Stimulated activated CD8-positive, alpha-beta memory T cell treated with anti-CD3 and anti-CD28 coated beads, Interleukin-4, amount 100 ng/mL, for 24 hours (primary cell): ENCODE results near the gene TSEN2.
A peak's percentile ranks its signal among the peaks of the same experiment; 100 is the strongest.
"Not testable (repeated sequence)": the region's sequence is repeated elsewhere in the genome, so short reads cannot be mapped to it uniquely, and the experiment has no call there.

Source experiments
- DNase-seq: peaks from one replicate; pipeline ENCODE4 v3.0.0-alpha.2; 2020; ENCODE audit warnings: low read depth

The TSEN2 gene

GRCh38 chr3:12452361-12453330, 31.6 kb upstream of the TSEN2 start:
- DNase-seq, result no peak

DNA sequence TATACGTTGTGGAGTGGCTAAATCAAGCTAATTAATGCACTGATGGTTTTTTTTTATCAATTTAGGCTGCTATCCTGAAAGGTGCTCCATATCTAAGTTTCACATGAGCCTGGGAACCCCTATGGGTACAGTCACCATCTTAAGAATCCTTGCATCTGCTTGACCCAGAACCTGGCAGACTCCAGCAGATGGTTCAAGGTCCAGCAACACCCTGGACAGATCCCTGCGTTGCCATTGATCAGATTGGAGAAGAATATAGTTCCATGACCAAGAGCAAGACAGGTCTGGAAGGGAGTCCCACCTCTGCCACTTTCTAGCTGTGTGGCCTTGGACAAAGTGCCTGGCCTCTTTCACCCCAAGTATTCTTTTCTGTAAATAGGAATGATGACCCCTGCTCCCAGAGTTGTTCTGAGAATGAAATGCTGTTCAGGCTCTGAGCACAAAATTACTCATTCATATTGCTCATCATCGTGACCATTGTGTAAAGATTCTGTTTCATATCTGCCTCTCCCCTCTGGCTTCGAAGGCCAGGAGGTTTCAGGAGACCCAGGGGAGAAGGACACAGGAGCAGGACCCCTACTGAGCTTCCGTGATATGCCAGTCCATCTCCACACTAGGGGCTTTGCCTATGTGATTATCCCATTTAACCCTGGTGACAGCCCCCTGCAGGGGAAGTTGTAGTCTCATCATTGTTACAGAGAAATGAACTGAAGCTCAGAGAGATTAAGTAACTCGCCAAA, 30.0 kb upstream of the TSEN2 start:
- no peak for DNase-seq

- no peak for DNase-seq
Observed at GRCh38 chr3:12454816-12455121, 29.5 kb upstream of the TSEN2 start.

GRCh38 chr3:12455740-12456139, 28.5 kb upstream of the TSEN2 start:
- DNase-seq, result no peak

DNA sequence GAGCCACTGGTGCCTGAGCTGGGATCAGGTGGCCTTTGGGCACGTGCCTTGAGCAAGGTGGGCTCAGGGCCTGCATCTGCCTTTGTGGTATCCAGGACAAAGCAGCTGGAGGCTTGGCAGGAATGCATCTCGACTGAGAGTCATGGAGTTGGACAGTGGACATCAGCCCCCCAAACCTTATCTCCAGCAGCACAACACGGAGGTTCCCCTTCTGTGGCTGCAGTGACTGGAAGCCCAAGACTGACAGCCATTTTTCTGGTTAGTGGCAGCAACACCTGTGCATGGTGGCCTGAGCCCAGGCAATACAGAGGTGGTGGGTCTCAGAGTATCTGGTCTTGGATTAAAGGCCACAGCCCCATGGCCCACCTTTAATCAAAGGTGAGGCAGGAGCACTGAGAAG, 27.8 kb upstream of the TSEN2 start:
- no peak for DNase-seq

GRCh38 chr3:12457380-12457779, 26.9 kb upstream of the TSEN2 start:
- not testable (repeated sequence) for DNase-seq

- no peak for DNase-seq
Observed at GRCh38 chr3:12458901-12459300, 25.4 kb upstream of the TSEN2 start.

- no peak for DNase-seq
Observed at GRCh38 chr3:12460127-12460526, 24.2 kb upstream of the TSEN2 start.

DNA sequence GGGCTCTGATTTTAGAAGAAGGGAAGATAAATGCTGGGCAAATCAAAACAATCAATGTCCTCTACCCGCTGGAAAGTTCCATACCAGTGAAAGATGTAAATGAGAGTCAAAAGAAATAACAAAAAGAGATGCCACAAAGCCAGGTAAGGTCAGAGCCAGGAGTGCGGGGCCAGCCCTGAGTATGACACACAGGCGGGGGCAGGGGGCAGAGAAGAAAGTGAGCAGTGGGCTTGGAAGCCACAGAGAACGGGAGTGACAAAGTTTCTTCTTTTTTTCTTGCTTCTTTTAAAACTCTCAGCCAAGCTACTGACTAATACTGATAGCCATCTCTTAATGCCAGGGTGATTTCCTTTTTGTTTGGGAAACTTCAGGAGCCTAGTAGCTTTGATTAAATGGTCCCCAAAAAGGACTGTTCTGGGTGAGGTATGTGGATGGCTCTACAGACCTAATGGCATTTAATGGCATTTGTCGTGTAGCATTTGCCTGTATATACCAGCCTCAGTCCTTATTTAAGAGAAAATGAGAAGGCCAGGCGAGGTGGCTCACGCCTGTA, 23.1 kb upstream of the TSEN2 start:
- no peak for DNase-seq

- no peak for DNase-seq
Observed at GRCh38 chr3:12462159-12462947, 21.9 kb upstream of the TSEN2 start.

- no peak for DNase-seq
Observed at GRCh38 chr3:12463686-12464085, 20.6 kb upstream of the TSEN2 start.

DNA sequence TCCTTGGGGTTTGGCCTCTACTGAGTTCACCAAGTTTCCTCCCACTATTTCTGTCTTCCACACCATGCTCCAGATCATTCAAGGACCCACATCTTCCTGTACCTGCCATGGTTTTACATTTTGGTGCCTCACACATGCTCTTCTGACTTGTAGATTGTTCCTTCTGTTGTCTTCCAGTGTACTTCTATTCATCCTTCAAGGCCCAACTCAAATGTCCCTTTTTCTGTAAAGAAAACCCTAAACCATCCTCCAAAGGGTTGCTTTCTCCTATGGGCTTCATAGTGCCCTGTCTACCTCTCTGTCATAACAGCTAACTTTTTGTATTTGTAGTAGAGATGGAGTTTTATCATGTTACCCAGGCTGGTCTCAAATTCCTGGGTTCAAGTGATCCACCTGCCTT, 20.1 kb upstream of the TSEN2 start:
- no peak for DNase-seq

- DNase-seq, result no peak
Observed at GRCh38 chr3:12465151-12465835, 19.0 kb upstream of the TSEN2 start.

DNA sequence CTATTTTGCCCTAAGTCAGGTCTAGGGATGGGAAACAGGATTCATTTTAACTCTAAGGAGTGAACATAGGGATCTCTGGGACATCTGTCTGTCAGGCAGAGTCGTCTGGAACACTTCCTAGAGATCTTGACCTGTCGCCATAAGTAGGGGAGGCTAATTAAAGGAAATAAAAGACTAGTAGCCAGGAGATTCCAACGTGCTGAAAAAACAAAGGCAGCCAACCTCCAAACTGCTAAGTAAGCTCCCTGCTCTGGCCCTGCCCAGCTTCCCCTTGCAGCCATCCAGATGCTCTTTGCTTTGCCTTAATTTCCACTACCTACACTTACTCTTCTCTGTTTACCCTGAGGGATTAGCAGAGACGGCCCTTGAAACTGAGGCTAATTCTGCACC, 18.4 kb upstream of the TSEN2 start:
- no peak for DNase-seq

DNA sequence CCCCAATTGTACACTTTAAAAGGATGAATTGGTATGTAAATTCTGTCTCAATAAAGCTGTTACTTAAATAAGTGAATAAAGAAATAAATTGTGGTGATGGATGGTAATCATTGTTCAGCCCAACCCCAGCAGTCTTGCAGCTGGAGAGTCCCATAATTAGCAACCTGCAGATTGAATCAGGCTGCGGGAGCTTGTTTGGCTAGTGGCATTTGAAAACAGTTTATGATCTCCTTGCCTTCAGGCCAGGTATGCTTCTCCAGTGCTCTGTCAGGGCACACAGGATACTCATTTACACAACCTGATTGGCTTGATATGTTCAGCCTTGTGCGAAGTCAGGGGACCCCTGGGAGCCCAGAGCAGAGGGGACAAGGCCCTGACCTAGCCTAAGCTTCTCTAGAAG, 16.5 kb upstream of the TSEN2 start:
- no peak for DNase-seq

DNA sequence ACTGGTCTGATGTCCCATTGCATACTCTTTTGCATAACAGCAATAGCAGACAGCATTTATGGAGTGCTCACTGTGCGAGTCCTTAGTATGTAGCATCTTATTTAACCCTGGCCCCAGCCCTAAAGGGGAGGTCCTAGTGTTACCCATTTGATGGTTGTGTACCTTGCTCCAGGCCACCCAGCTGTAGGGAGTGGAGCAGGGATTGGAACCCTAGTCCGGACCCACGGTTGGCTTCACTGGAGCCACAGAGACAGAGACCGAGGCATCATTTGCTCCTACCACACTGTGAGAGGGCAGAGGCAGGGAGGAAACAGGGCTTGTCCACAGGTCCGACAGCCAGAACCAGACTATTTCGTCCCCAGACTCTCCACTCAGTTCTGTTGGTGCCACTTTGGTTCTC, 16.0 kb upstream of the TSEN2 start:
- DNase-seq, result no peak

DNA sequence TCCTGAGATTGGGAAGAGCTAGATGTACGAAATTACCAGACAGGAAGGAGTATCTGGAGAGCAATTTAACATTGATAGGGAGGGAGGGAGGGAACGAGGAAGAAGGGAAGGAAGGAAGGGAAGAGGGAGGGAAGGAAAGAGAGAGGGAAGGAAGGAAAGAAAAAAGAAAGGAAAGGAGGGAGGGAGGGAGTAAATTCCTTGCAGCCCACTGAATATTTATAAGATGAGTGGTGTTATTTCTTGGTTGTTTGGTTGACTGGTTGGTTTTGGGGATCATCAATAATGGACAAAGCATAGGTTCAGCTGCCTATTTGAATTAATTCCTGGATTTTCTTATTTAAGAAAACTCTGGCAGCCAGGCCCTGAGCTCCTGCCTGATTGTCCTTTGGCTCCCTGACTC, 15.5 kb upstream of the TSEN2 start:
- no peak for DNase-seq

GRCh38 chr3:12469222-12469621, 15.1 kb upstream of the TSEN2 start:
- not testable (repeated sequence) for DNase-seq

GRCh38 chr3:12470111-12470510, 14.2 kb upstream of the TSEN2 start:
- no peak for DNase-seq

- DNase-seq, result no peak
Observed at GRCh38 chr3:12470680-12471079, 13.6 kb upstream of the TSEN2 start.

DNA sequence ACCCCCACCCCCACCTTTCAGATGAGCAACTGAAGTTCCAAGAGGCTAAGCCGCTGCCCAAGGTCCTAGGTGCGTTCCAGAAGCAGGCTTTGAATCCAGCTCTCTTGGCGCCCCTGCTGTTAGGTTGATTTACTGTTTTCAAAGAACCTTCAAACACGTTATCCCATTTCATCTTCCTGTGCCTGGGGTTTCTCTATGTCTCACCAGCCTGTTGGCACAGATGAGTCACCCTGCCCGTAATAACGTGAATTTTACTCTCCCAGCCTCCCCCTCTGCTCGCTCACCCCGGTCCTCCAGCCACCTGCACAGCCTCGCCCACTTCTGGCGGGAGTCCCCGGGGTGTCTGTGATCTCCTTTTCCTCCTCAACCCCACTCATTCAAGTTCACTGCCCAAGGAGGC, 13.0 kb upstream of the TSEN2 start:
- peak; percentile 28 for DNase-seq
